GM12873 (cell line): ENCODE data around the gene APOL6.

Source experiments
- CTCF ChIP-seq: IDR thresholded peaks from 2 replicates; pipeline ENCODE4 v1.5.1; 2012; ENCODE audit warnings: low read depth, mild to moderate bottlenecking, moderate library complexity, low read length, control low read depth; ENCODE audit not compliant: insufficient read depth; ENCODE audit errors: missing control alignments

The APOL6 gene

GRCh38 chr22:35605369-35605680 lies 42.9 kb upstream of the APOL6 start:
- TF ChIP-seq CTCF, result no peak

GRCh38 chr22:35605851-35606481 lies 42.3 kb upstream of the APOL6 start:
- TF ChIP-seq CTCF, result no peak

GRCh38 chr22:35606916-35607315 lies 41.3 kb upstream of the APOL6 start:
- no peak for TF ChIP-seq CTCF

DNA sequence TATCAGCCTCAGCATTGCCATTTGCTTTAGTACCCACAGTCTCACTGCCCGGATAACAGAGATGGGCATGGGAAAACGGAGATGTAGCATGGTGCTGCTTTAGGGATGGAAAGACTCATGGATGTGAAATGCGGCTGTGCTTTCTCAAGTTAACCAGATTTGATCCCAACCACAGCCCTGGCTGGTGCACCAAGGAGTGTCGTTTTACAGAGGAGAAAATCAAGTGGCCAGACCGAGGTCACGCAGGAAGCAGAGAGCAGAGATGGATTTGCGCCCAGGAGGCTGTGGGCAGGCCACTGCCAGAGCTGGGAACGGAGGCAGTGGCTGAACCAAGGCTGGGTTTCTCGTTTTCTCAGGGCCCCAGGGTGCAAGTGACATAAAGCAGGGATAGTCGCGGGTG lies 40.2 kb upstream of the APOL6 start:
- TF ChIP-seq CTCF, result no peak

DNA sequence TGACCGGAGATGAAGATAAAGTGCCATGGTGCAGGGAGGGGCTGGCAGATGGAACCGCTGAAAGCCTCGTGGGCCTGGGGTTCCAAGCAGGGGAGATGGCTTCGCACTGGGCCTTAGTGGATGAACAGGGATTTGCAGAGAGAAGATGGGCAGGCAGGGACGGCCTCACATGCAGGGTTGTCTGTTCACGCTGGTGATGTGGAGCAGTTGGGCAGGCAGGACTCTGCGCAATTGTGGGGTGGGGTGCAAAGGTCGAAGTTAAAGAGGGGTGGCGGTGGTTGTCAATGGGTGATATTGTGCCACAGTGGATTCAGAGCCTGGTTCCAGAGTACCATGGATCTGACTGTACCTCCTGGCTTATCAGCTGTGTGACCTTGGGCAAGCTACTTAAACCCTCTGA lies 39.0 kb upstream of the APOL6 start:
- no peak for TF ChIP-seq CTCF

GRCh38 chr22:35609761-35610160 lies 38.5 kb upstream of the APOL6 start:
- no peak for TF ChIP-seq CTCF

DNA sequence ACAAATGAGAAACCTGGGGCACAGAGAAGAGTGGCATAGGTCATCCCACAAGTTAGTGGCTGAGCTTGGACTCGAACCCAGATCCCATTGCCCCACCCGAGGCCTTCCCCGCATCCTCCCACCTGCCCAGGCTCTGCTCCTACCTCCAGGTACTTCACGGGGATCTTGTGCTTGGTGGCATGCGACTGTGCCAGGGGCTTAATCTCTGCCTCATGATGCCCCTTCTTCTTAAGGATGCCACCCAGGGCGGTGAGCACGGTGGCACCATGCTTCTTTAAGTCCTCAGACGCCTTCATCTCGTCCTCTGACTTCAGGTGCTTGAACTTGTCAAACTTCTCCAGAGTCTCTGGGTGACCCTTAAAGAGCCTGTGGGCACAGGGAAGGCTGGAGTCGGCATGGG lies 37.5 kb upstream of the APOL6 start:
- TF ChIP-seq CTCF, result no peak

DNA sequence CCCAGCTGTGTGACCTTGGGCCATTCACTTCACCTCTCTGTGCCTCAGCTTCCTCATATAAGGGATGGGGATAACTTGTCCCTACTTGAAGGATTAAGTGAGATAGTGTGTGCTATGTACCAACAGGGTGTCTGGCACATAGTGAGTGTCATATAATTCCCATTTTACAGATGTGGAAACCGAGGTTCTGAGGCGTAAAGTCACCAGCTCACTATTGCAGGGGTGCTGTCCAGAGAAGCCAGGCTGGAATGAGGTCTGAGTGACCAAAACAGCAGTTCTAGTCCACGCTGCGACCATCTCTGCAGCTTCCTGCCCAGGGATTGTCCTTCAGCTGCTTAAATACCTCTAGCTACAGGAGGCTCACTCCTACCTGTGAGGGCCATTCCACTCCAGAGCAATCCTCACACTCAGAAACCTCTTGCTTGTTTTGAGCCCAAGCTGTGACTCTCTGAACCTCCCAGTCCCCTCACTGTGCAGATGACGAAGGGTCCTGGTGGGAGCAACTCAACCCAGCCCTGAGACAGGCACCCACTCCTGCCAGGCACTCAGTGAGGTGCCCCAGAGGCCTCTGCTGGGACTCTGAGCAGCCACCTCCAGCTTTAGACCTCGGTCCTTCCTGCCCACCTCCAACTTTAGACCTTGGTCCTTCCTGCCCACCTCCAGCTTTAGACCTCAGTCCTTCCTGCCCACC lies 36.9 kb upstream of the APOL6 start:
- TF ChIP-seq CTCF, result no peak
